NK-92 (cell line): ENCODE results near the gene SLC38A9.
"Not testable (repeated sequence)": the region's sequence is repeated elsewhere in the genome, so short reads cannot be mapped to it uniquely, and the experiment has no call there.

Experiments used
- DNase-seq: peaks from one replicate; lab custom pipeline; 2025; ENCODE audit not compliant: unreplicated experiment; lab: John Stamatoyannopoulos, UW

Gene SLC38A9

GRCh38 chr5:55706230-55706629 is 5.9 kb downstream of the SLC38A9 start:
- DNase-seq, result no peak

- no peak for DNase-seq
These were observed 9.4 kb downstream of the SLC38A9 start for GRCh38 chr5:55702598-55703345.

- no peak for DNase-seq
These were observed 10.5 kb downstream of the SLC38A9 start for GRCh38 chr5:55701462-55702103.

- DNase-seq, result no peak
These were observed 11.4 kb downstream of the SLC38A9 start for GRCh38 chr5:55700745-55701144.

GRCh38 chr5:55699041-55699688 is 13.0 kb downstream of the SLC38A9 start:
- no peak for DNase-seq

- not testable (repeated sequence) for DNase-seq
These were observed 15.4 kb downstream of the SLC38A9 start for GRCh38 chr5:55696704-55697103.

GRCh38 chr5:55694152-55694830 is 17.8 kb downstream of the SLC38A9 start:
- DNase-seq, result no peak

- no peak for DNase-seq
These were observed 19.6 kb downstream of the SLC38A9 start for GRCh38 chr5:55692509-55692908.

GRCh38 chr5:55692106-55692417 is 20.1 kb downstream of the SLC38A9 start:
- no peak for DNase-seq

GRCh38 chr5:55691265-55692105 is 20.6 kb downstream of the SLC38A9 start:
- DNase-seq, result no peak

GRCh38 chr5:55682071-55682470 is 30.1 kb downstream of the SLC38A9 start:
- DNase-seq, result no peak

- DNase-seq, result no peak
These were observed 30.8 kb downstream of the SLC38A9 start for GRCh38 chr5:55681301-55681700.

GRCh38 chr5:55680353-55680752 is 31.8 kb downstream of the SLC38A9 start:
- DNase-seq, result no peak

- DNase-seq, result no peak
These were observed 32.6 kb downstream of the SLC38A9 start for GRCh38 chr5:55679556-55679955.

- DNase-seq, result no peak
These were observed 37.0 kb downstream of the SLC38A9 start for GRCh38 chr5:55675119-55675518.

GRCh38 chr5:55674340-55674739 is 37.8 kb downstream of the SLC38A9 start:
- no peak for DNase-seq

- no peak for DNase-seq
These were observed 39.6 kb downstream of the SLC38A9 start for GRCh38 chr5:55672477-55672911.

- DNase-seq, result no peak
These were observed 40.1 kb downstream of the SLC38A9 start for GRCh38 chr5:55671975-55672374.

GRCh38 chr5:55668356-55668755 is 43.8 kb downstream of the SLC38A9 start:
- no peak for DNase-seq

GRCh38 chr5:55667938-55668337 is 44.2 kb downstream of the SLC38A9 start:
- no peak for DNase-seq

GRCh38 chr5:55665065-55665464 is 47.1 kb downstream of the SLC38A9 start:
- DNase-seq, result no peak
